GM06990 (cell line): ENCODE results near the gene PPP1R9A.

Source experiments
- DNase-seq: peaks from one replicate; pipeline ENCODE4 v3.0.0-alpha.2; 2011; ENCODE audit not compliant: insufficient read length; ENCODE audit errors: extremely low read depth
- H3K27me3 ChIP-seq: replicated peaks from 2 replicates; pipeline ENCODE4 v1.6.0; 2011; ENCODE audit warnings: low read length; ENCODE audit not compliant: control insufficient read depth, insufficient read depth
- H3K36me3 ChIP-seq: 2 replicates; pipeline ENCODE4 v1.5.1; 2011; ENCODE audit warnings: low read length; ENCODE audit not compliant: control insufficient read depth, insufficient read depth
- H3K4me3 ChIP-seq: replicated peaks from 2 replicates; pipeline ENCODE4 v1.5.1; 2011; ENCODE audit warnings: low read depth, mild to moderate bottlenecking, control low read depth, low read length
- TF ChIP-seq, protein P1 (sequence below): IDR thresholded peaks from 2 replicates; pipeline ENCODE4 v1.5.1; 2011; ENCODE audit warnings: low read length, control low read depth, mild to moderate bottlenecking, inconsistent platforms; ENCODE audit not compliant: insufficient read depth, poor library complexity, severe bottlenecking

PPP1R9A gene

DNA sequence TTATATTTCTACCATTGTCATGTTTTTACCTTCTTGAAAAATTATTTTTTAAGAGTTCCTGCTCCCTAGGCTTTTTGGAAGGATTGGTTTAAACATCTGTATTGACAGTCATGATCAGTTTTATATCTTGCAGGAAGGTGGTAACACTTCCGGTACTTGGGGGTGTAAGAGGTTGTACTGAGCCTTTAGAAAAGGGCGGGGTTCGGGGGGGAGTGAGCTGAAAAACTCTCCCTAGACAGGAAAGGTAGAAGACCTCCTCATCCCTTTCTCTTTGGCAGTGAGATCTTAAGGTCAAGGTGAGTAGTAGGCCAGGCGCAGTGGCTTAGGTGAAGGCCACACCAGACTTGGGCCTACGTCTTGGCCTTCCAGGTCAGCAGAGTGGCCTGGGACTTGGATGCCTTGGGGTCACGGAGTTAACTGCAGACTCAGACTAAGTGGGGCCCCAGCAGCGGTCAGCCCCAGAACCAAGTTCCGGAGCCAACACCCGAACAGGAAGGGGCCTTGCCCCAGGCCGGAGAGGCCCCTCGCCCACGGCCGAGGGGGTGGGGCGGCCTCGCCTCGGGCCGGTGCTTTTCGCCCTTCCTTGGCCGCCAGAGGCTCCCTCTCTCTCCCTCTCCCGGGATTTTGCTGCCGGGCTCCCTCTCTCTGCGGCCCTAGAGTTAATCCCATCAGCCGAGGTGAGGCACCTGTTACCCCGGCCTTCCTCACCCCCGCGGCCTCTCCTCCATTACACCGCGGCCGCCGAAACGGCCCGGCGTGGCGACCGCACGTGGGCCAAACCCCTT is at the start of gene PPP1R9A:
Gene PPP1R9A (plus strand): TSS at position 569 of the 785 bp plus-strand sequence. CDS start 2,520 bp downstream, outside the sequence.
- no peaks in the 10 kb centered on the region; the same call in 1 of the 2 replicates for H3K27me3 ChIP-seq
- H3K4me3 ChIP-seq, result no peak within 1 kb of the TSS
- no peak for DNase-seq
- no peaks in the 10 kb centered on the region for H3K36me3 ChIP-seq
- TF ChIP-seq, protein P1, sequence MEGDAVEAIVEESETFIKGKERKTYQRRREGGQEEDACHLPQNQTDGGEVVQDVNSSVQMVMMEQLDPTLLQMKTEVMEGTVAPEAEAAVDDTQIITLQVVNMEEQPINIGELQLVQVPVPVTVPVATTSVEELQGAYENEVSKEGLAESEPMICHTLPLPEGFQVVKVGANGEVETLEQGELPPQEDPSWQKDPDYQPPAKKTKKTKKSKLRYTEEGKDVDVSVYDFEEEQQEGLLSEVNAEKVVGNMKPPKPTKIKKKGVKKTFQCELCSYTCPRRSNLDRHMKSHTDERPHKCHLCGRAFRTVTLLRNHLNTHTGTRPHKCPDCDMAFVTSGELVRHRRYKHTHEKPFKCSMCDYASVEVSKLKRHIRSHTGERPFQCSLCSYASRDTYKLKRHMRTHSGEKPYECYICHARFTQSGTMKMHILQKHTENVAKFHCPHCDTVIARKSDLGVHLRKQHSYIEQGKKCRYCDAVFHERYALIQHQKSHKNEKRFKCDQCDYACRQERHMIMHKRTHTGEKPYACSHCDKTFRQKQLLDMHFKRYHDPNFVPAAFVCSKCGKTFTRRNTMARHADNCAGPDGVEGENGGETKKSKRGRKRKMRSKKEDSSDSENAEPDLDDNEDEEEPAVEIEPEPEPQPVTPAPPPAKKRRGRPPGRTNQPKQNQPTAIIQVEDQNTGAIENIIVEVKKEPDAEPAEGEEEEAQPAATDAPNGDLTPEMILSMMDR, result no peak

DNA sequence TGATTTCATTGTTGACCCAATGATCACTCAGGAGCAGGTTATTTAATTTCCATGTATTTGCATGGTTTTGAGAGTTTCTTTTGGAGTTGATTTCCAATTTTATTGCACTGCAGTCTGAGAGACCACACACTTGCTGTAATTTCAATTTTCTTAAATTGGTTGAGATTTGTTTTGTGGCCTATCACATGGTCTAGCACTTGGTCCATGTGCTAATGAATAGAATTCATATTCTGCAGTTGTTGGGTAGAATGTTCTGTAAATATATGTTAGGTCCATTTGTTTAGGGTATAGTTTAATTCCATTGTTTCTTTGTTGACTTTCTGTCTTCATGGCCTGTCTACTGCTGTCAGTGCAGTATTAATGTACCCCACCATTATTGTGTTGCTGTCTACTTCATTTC is 36.3 kb upstream of the PPP1R9A start:
- TF ChIP-seq, protein P1, result no peak
- Histone ChIP-seq H3K4me3 (no peak overlapping the region), H3K27me3 (no peaks in the 10 kb centered on the region), H3K36me3 (no peaks in the 10 kb centered on the region)
- DNase-seq, result no peak

DNA sequence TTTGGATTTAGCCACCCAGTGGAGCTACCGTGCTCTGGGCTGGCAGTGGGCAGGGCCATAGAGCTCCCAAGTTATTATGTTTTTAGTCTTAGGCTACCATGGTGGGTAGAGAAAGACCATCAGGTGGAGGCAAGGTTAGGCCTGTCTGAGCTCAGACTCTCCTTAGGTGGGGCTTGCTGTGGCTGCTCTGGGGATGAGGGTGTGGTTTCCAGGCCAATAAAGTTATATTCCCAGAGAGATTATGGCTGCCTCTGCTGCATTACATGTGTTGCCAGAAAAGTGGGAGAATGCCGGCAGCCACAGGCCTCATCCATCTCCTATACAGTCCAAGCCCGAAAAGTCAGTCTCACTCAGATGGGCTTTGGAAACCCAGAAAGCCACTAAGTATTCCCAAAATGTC is 34.2 kb upstream of the PPP1R9A start:
- no peak for DNase-seq
- H3K36me3 ChIP-seq, result no peaks in the 10 kb centered on the region
- no peak overlapping the region for H3K4me3 ChIP-seq
- no peaks in the 10 kb centered on the region for H3K27me3 ChIP-seq
- TF ChIP-seq, protein P1, result no peak

- Histone ChIP-seq H3K27me3 (no peaks in the 10 kb centered on the region), H3K4me3 (no peak overlapping the region), H3K36me3 (no peaks in the 10 kb centered on the region)
- DNase-seq, result no peak
- TF ChIP-seq, protein P1, result no peak
Observed at GRCh38 chr7:94874036-94874785, 33.2 kb upstream of the PPP1R9A start.

DNA sequence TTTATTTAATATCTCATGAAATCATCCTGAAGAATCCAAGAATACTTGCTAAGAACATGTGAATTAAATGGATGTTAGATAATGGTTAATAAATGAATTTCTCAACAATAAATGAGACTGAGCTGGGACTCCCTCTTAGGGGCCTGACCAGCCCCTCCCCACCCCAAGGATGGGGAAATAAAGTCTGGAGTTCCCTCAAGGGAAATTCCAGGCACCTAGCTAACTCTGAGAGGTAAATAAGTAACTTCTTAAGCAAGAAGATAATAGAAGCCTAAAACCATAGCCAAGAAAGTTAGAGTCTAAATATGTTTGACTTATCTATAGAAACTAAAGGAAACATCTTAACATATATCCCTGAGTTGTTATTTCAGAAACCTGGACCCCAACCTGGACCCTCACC is 32.2 kb upstream of the PPP1R9A start:
- Histone ChIP-seq H3K27me3 (no peaks in the 10 kb centered on the region), H3K4me3 (no peak overlapping the region), H3K36me3 (no peaks in the 10 kb centered on the region)
- TF ChIP-seq, protein P1, result no peak
- no peak for DNase-seq
